AG04450 (cell line): ENCODE data around the gene DGKA. TPM values are rescaled to one million over a fixed set of nuclear protein-coding genes. Genes with fewer than 3 reads are reported as not detected.
A peak's percentile ranks its signal among the peaks of the same experiment; 100 is the strongest.

Experiments used
- CTCF ChIA-PET: fragments of 300-600, 350-600 bp; formaldehyde crosslinking; extraction: SDS; loops from one replicate; lab custom pipeline; 2022; ENCODE audit warnings: antibody characterized with exemption, inconsistent platforms; lab: Charles Lee
- POLR2A ChIA-PET: fragments of 350-600 bp; formaldehyde crosslinking; extraction: SDS; loops from one replicate; lab custom pipeline; 2021; ENCODE audit warnings: antibody characterized with exemption, inconsistent platforms; lab: Yijun Ruan, JAX
- DNase-seq: peaks from one replicate; pipeline ENCODE4 v3.0.0-alpha.2; 2011; ENCODE audit warnings: low read depth, low spot score
- H3K27ac ChIP-seq: one replicate; pipeline ENCODE4 v1.5.1; 2012; ENCODE audit warnings: low read depth, low read length, control low read depth
- H3K27me3 ChIP-seq: one replicate; pipeline ENCODE4 v1.6.0; 2012; ENCODE audit warnings: low read length; ENCODE audit not compliant: control insufficient read depth, insufficient read depth
- H3K4me3 ChIP-seq: 2 replicates; pipeline ENCODE4 v1.5.1; 2011; ENCODE audit warnings: mild to moderate bottlenecking, low read depth, low read length, control low read depth
- H3K9me3 ChIP-seq: 2 replicates; pipeline ENCODE4 v1.5.1; 2012; ENCODE audit warnings: low read length; ENCODE audit not compliant: control insufficient read depth, insufficient read depth
- CTCF ChIP-seq: IDR thresholded peaks from 2 replicates; pipeline ENCODE4 v1.5.1; 2011; ENCODE audit warnings: low read depth, low read length, control low read depth, inconsistent platforms
- polyA plus RNA-seq: library from polyadenylated mRNA; depleted of rRNA; stranded (reverse); fragments of >200 nt; gene quantifications from 2 replicates; pipeline ENCODE4 v1.2.3, GENCODE V29; 2011

DGKA gene
- polyA plus RNA-seq, 1 experiment: 53.6 TPM

DNA sequence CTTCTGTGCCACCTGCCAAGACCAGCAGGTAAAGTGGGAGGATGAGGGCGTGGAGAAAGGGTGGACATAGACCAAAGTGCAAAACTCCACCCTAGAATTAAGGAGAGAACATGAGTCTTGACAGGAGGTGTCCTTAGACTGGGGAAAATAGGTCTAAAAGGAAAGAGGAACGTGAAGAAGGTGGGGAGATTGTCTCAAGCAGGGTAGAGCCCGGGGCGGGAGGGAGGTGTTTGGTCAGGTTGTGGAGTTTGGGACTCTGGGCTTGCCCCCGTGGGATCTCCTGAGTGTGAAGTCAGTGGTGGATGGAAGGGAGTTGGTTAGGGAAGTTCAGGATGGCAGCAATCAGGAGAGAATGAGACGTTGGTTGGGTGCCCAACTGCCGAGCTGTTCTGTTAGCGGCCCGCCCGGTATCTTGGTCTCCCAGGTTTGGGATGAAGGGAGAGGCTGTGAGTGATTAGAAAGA is 386 bp downstream of the DGKA start:
- Histone ChIP-seq H3K4me3 (peak overlapping the region; percentile 89), H3K9me3 (no peaks in the 10 kb centered on the region; the same call in 1 of the 2 replicates), H3K27me3 (no peaks in the 10 kb centered on the region), H3K27ac (peak overlapping the region; percentile 85)
- ChIA-PET POLR2A (interaction anchor here (1.0 to 1.4 kb wide), 2 partner anchors 64 to 102 kb away, joined by 4 read pairs; partner anchors contain the start of gene DNAJC14), CTCF (interaction anchor here (1.0 to 2.9 kb wide), 3 partner anchors 9 to 192 kb away, joined by 4 to 33 read pairs (median 19); no protein-coding TSS in a partner anchor)
- no peak for DNase-seq
- no peak for TF ChIP-seq CTCF

GRCh38 chr12:55931780-55932550 is 1.0 kb downstream of the DGKA start:
- Histone ChIP-seq H3K27me3 (no peaks in the 10 kb centered on the region), H3K4me3 (peak overlapping the region; percentile 89), H3K27ac (peak overlapping the region; percentile 85), H3K9me3 (no peaks in the 10 kb centered on the region; the same call in 1 of the 2 replicates)
- no peak for DNase-seq
- CTCF ChIA-PET: interaction anchor here (0.5 to 2.9 kb wide), 6 partner anchors 8 to 249 kb away, joined by 3 to 33 read pairs (median 4); no protein-coding TSS in a partner anchor
- POLR2A ChIA-PET: interaction anchor here (1.0 to 1.4 kb wide), 2 partner anchors 64 to 103 kb away, joined by 4 read pairs; partner anchors contain the start of gene DNAJC14
- no peak for TF ChIP-seq CTCF

DNA sequence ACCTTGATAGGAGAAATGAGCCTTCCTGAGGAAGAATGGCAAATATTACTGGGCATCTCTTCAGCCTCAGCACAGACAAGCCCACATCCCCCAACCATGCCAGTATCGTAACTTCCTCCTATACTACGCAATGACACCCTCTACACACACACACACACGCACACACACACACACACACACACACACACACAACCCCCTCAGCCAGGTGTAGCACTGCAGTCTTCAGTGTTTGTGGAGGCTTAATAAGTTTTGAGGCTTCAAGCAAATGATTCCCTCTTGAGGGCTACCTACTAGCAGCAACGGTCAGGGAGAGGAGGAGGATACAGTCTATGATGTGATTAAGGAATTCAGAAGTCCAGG is 1.6 kb downstream of the DGKA start:
- DNase-seq: no peak
- Histone ChIP-seq H3K27me3 (no peaks in the 10 kb centered on the region), H3K4me3 (peak overlapping the region; percentile 89), H3K27ac (peak overlapping the region; percentile 47), H3K9me3 (no peaks in the 10 kb centered on the region; the same call in 1 of the 2 replicates)
- TF ChIP-seq CTCF: no peak
- ChIA-PET CTCF (interaction anchor here (0.5 to 2.2 kb wide), 5 partner anchors 23 to 250 kb away, joined by 3 to 16 read pairs (median 4); no protein-coding TSS in a partner anchor), POLR2A (interaction anchor here (1.0 kb wide), 1 partner anchor 63 kb away, joined by 4 read pairs; no protein-coding TSS in a partner anchor)

DNA sequence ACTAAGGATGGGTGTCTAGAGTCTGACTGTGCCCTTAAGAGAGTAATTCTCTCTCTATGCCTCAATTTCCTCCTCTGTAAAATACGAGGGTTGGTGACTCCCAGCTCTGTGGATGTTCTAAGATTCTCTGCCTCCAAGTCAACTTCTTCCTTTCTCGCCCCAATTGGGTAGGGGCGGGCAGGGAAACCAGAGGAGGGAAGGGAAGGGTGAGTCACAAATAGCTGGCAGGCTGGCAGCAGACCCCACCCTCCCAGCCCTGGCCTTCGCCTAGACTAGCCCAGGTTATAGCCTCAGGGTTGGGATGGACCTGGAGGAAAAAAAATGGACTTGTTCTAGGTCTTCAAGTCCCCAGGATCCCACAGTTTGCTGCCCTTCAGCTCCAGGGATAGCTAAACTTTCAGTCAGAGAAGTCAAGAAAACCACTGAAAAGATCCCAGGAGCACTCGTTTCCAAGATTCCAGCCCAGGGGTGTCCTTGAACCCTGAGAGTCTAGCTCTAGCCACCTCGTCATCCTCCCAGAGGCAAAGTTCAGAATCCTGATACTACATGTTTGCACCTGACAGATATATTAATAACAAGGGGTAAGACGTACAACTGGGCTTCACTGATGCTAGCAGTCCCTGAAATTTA is 2.3 kb downstream of the DGKA start:
- no peak for TF ChIP-seq CTCF
- POLR2A ChIA-PET: interaction anchor here (0.6 to 1.0 kb wide), 2 partner anchors 86 to 109 kb away, joined by 3 read pairs; no protein-coding TSS in a partner anchor
- Histone ChIP-seq H3K27me3 (no peaks in the 10 kb centered on the region), H3K27ac (no peak overlapping the region), H3K4me3 (peak overlapping the region; percentile 89), H3K9me3 (no peaks in the 10 kb centered on the region)
- no peak for DNase-seq
- CTCF ChIA-PET: interaction anchor here (1.2 to 2.2 kb wide), 4 partner anchors 22 to 195 kb away, joined by 3 to 16 read pairs (median 4); no protein-coding TSS in a partner anchor
